PFSK-1 (cell line): ENCODE data around the gene NME9.

Source experiments
- POLR2AphosphoS5 ChIP-seq: IDR thresholded peaks from 2 replicates; pipeline ENCODE4 v1.6.1; 2012; ENCODE audit warnings: low read depth, mild to moderate bottlenecking, control low read depth, low read length, moderate library complexity
- TF ChIP-seq, protein P1 (sequence below), 2 experiments: IDR thresholded peaks; 2 replicates each; pipeline versions ENCODE4 v1.6.1 to v1.8.0; 2011 to 2012; ENCODE audit warnings: low read depth in 2 of 2, low read length in 2 of 2, control low read depth in 1 of 2, inconsistent platforms in 1 of 2, mild to moderate bottlenecking in 1 of 2, moderate library complexity in 1 of 2; ENCODE audit not compliant: insufficient read depth in 1 of 2

DNA sequence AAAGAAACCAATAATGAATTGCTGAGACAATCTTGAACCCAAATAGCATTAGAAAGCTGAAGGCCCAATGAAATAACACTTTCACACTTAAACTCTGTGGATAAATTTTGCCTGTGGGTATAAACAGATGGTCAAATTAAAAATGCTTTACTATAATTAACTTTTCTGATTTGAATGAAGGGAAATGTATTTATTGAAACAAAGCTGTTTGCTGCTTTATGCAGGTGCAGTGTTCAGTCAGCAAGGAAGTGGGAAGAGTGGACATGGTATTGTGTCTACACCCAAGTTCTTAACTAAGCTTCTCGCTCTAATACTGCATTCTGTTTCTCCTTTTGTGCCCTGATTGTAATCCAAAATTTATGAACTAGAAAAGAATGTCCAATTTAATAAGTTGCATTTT lies 31.8 kb downstream of the NME9 start:
- no peak for TF ChIP-seq POLR2AphosphoS5
- TF ChIP-seq, protein P1, sequence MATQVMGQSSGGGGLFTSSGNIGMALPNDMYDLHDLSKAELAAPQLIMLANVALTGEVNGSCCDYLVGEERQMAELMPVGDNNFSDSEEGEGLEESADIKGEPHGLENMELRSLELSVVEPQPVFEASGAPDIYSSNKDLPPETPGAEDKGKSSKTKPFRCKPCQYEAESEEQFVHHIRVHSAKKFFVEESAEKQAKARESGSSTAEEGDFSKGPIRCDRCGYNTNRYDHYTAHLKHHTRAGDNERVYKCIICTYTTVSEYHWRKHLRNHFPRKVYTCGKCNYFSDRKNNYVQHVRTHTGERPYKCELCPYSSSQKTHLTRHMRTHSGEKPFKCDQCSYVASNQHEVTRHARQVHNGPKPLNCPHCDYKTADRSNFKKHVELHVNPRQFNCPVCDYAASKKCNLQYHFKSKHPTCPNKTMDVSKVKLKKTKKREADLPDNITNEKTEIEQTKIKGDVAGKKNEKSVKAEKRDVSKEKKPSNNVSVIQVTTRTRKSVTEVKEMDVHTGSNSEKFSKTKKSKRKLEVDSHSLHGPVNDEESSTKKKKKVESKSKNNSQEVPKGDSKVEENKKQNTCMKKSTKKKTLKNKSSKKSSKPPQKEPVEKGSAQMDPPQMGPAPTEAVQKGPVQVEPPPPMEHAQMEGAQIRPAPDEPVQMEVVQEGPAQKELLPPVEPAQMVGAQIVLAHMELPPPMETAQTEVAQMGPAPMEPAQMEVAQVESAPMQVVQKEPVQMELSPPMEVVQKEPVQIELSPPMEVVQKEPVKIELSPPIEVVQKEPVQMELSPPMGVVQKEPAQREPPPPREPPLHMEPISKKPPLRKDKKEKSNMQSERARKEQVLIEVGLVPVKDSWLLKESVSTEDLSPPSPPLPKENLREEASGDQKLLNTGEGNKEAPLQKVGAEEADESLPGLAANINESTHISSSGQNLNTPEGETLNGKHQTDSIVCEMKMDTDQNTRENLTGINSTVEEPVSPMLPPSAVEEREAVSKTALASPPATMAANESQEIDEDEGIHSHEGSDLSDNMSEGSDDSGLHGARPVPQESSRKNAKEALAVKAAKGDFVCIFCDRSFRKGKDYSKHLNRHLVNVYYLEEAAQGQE (IDR thresholded peaks at IDR 0.05; ENCODE audit: insufficient read depth in 1 of 2, low read depth in 2 of 2, low read length in 2 of 2): no peak
